Loucy (cell line): ENCODE results near the gene TDRD3.

ENCODE experiments used
- CTCF ChIP-seq: fragments of 200-600 bp; sonication (generic); conservative IDR thresholded peaks from 2 replicates; pipeline ENCODE4 v1.5.1; 2014; ENCODE audit warnings: mild to moderate bottlenecking, antibody characterized with exemption, low read length
- EZH2phosphoT487 ChIP-seq: fragments of 200-600 bp; IDR thresholded peaks from 2 replicates; pipeline ENCODE4 v1.6.1; 2018; ENCODE audit warnings: antibody characterized with exemption, mild to moderate bottlenecking, moderate library complexity, borderline replicate concordance

- TF ChIP-seq CTCF (no peak), EZH2phosphoT487 (no peak)
Observed at GRCh38 chr13:60402022-60402421, 5.0 kb downstream of the TDRD3 start.
